ENCODE results near the gene RAP1A. TPM values are rescaled to one million over a fixed set of nuclear protein-coding genes. Genes with fewer than 3 reads are reported as not detected.
"Not testable (repeated sequence)": the region's sequence is repeated elsewhere in the genome, so short reads cannot be mapped to it uniquely, and the experiment has no call there.

Gene RAP1A
- total RNA-seq, 2 donors from 2014 or later: 82.3 to 113 TPM

- DNase-seq: peak; percentile 88 to 93
- peak; percentile 86 for ATAC-seq
- intact Hi-C loops (cut with DNase I, micrococcal nuclease): no loop called here
Observed at GRCh38 chr1:111739194-111739924, 119.8 kb downstream of the RAP1A start, which contains the start of gene INKA2. Gene INKA2, minus strand, starts transcription at chr1:111739395. Its CDS starts 153 bp downstream, at chr1:111739242.

- ATAC-seq: peak; percentile 52
- intact Hi-C loops (cut with DNase I, micrococcal nuclease): loop anchor here in 1 of 2 donors (10.0 kb wide), 1 partner anchor 85 kb away; no protein-coding TSS in a partner anchor
- DNase-seq: peak; percentile 74 to 76
Observed at GRCh38 chr1:111739925-111740765, 120.6 kb downstream of the RAP1A start.

- intact Hi-C loops (cut with DNase I, micrococcal nuclease): loop anchor here in 1 of 2 donors (10.0 kb wide), 1 partner anchor 87 kb away; no protein-coding TSS in a partner anchor
- not testable (repeated sequence) for DNase-seq, ATAC-seq
Observed at GRCh38 chr1:111742292-111742691, 122.7 kb downstream of the RAP1A start.

- ATAC-seq (no peak), DNase-seq (no peak)
- intact Hi-C loops (cut with DNase I, micrococcal nuclease): loop anchor here in 1 of 2 donors (10.0 kb wide), 1 partner anchor 88 kb away; no protein-coding TSS in a partner anchor
Observed at GRCh38 chr1:111742938-111743549, 123.5 kb downstream of the RAP1A start.

- intact Hi-C loops (cut with DNase I, micrococcal nuclease): loop anchor here in 1 of 2 donors (10.0 kb wide), 1 partner anchor 89 kb away; no protein-coding TSS in a partner anchor
- DNase-seq (no peak), ATAC-seq (no peak)
Observed at GRCh38 chr1:111743679-111744101, 124.1 kb downstream of the RAP1A start.

- DNase-seq: no peak
- ATAC-seq: no peak
- intact Hi-C loops (cut with DNase I, micrococcal nuclease): loop anchor here in 1 of 2 donors (10.0 kb wide), 1 partner anchor 91 kb away; no protein-coding TSS in a partner anchor
Observed at GRCh38 chr1:111745675-111746613, 126.4 kb downstream of the RAP1A start.

- no peak for DNase-seq
- ATAC-seq: no peak
- intact Hi-C loops (cut with DNase I, micrococcal nuclease): loop anchor here in 1 of 2 donors (10.0 kb wide), 1 partner anchor 92 kb away; no protein-coding TSS in a partner anchor
Observed at GRCh38 chr1:111746614-111746999, 127.0 kb downstream of the RAP1A start.

- ATAC-seq (peak; percentile 95), DNase-seq (peak; percentile 63 to 80)
- intact Hi-C loops (cut with DNase I, micrococcal nuclease): loop anchor here in 1 of 2 donors (10.0 kb wide), 1 partner anchor 93 kb away; no protein-coding TSS in a partner anchor
Observed at GRCh38 chr1:111747282-111747734, 127.7 kb downstream of the RAP1A start.

GRCh38 chr1:111747947-111748346 lies 128.4 kb downstream of the RAP1A start:
- intact Hi-C loops (cut with DNase I, micrococcal nuclease): loop anchor here in 1 of 2 donors (10.0 kb wide), 1 partner anchor 93 kb away; no protein-coding TSS in a partner anchor
- DNase-seq (no peak), ATAC-seq (no peak)

GRCh38 chr1:111749628-111750027 lies 130.0 kb downstream of the RAP1A start:
- no peak for ATAC-seq
- intact Hi-C loops (cut with DNase I, micrococcal nuclease): loop anchor here in 1 of 2 donors (10.0 kb wide), 1 partner anchor 95 kb away; no protein-coding TSS in a partner anchor
- DNase-seq: no peak

- intact Hi-C loops (cut with DNase I, micrococcal nuclease): no loop called here
- no peak for DNase-seq
- no peak for ATAC-seq
Observed at GRCh38 chr1:111750856-111751255, 131.3 kb downstream of the RAP1A start.

GRCh38 chr1:111751906-111752575 lies 132.5 kb downstream of the RAP1A start:
- DNase-seq: no peak
- intact Hi-C loops (cut with DNase I, micrococcal nuclease): no loop called here
- ATAC-seq: no peak

- intact Hi-C loops (cut with DNase I, micrococcal nuclease): no loop called here
- peak in 1 of 2 donors; percentile 65 for DNase-seq
- peak; percentile 39 for ATAC-seq
Observed at GRCh38 chr1:111754984-111755330, 135.4 kb downstream of the RAP1A start.

- intact Hi-C loops (cut with DNase I, micrococcal nuclease): no loop called here
- ATAC-seq (peak; percentile 93), DNase-seq (peak; percentile 92 to 95)
Observed at GRCh38 chr1:111755331-111756123, 135.9 kb downstream of the RAP1A start, which contains the start of gene DDX20. Gene DDX20, plus strand, starts transcription at chr1:111755901. Its CDS starts 24 bp downstream, at chr1:111755925.

- DNase-seq (no peak), ATAC-seq (peak; percentile 21)
- intact Hi-C loops (cut with DNase I, micrococcal nuclease): no loop called here
Observed at GRCh38 chr1:111756124-111756513, 136.5 kb downstream of the RAP1A start.

- intact Hi-C loops (cut with DNase I, micrococcal nuclease): no loop called here
- peak; percentile 38 for ATAC-seq
- DNase-seq: no peak
Observed at GRCh38 chr1:111758373-111758772, 138.8 kb downstream of the RAP1A start.

Data from left colon (tissue), 2 donors.